ENCODE data around the gene GAS6.

DNA sequence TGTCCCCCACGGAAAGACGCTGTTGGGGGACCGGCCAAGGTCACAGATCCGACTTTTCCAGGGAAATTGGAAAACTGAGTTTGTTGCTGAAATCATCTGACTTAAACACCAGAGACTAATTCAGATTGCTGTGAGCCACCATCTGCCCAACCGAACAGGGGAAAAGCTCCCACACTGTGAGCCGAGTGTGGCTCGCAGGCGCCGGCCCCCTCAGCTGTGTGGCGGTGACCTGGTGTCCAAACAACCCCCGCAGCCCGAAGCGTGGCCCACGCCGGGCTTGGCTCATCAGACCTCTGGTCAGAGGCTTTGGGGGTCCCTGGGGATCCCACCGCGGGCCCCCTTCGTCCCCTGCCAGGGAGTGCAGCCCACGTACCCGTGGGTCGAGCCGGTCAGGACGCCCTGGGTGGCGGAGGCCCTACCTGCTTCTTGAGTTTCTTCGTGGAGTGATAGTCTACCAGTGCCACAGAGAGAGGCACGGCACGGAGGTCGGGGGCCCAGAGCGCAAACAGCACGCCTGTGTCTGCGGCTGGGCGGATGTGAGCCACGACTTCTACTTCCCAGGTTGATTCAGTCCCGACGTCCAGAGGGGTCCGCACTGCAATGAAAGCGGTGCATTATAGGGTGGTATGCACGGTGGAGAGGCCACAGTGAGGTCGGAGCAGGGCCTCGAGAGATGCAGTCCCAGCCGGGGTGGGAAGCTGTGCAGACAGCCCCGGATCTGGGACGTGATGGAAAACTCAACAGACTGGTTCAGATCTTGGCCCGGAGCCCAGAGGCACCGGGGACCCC, 40.7 kb downstream of the GAS6 start:
- no peak for TF ChIP-seq POLR2AphosphoS5 (IDR thresholded peaks at IDR 0.05; ENCODE audit: low read depth, low read length)
- no peak for TF ChIP-seq POLR2A (IDR thresholded peaks at IDR 0.05; ENCODE audit: low read depth, low read length)
- TF ChIP-seq SPI1 (IDR thresholded peaks at IDR 0.05; ENCODE audit: low read depth, low read length): no peak
- TF ChIP-seq TAF1 (IDR thresholded peaks at IDR 0.05; ENCODE audit: low read depth, low read length): no peak
